Progenitor cell of endocrine pancreas (in vitro differentiated cells): ENCODE data around the gene HIP1. TPM values are rescaled to one million over a fixed set of nuclear protein-coding genes. Genes with fewer than 3 reads are reported as not detected.
A peak's percentile ranks its signal among the peaks of the same experiment; 100 is the strongest.
"Not testable (repeated sequence)": the region's sequence is repeated elsewhere in the genome, so short reads cannot be mapped to it uniquely, and the experiment has no call there.

Experiments used
- DNase-seq: peaks from one replicate; pipeline ENCODE4 v3.0.0; 2021; ENCODE audit warnings: low spot score; ENCODE audit not compliant: unreplicated experiment
- H3K27ac Mint-ChIP-seq: 2 replicates; pipeline ENCODE4 v1.8.0; 2021; ENCODE audit warnings: mild to moderate bottlenecking, moderate library complexity, mixed read lengths
- H3K27me3 Mint-ChIP-seq: 2 replicates; pipeline ENCODE4 v1.8.0; 2021; ENCODE audit warnings: mixed read lengths
- H3K36me3 Mint-ChIP-seq: 2 replicates; pipeline ENCODE4 v1.8.0; 2022; ENCODE audit warnings: mixed read lengths; ENCODE audit not compliant: insufficient read depth
- H3K4me1 Mint-ChIP-seq: 2 replicates; pipeline ENCODE4 v1.8.0; 2021; ENCODE audit warnings: low read depth, mixed read lengths
- H3K4me3 Mint-ChIP-seq: 2 replicates; pipeline ENCODE4 v1.8.0; 2021; ENCODE audit warnings: low read depth, mild to moderate bottlenecking, moderate library complexity, mixed read lengths
- H3K9me3 Mint-ChIP-seq: 2 replicates; pipeline ENCODE4 v1.8.0; 2021; ENCODE audit warnings: low read depth, mixed read lengths
- long read RNA-seq: library from polyadenylated mRNA; unstranded; transcript quantifications from one replicate; pipeline ENCODE4 v2.0.0, GENCODE V29; 2020
- total RNA-seq: library from RNA; stranded (reverse); gene quantifications from 2 replicates; pipeline ENCODE4 v1.2.1, GENCODE V29; 2021
- TF ChIP-seq, protein P1 (sequence below): fragments of 200-600 bp; sonication (generic); IDR thresholded peaks from one replicate; pipeline ENCODE4 v1.5.0; 2021; ENCODE audit warnings: antibody characterized with exemption, mild to moderate bottlenecking; ENCODE audit not compliant: unreplicated experiment

HIP1 gene
- 61.1 and 66.6 TPM in 2 replicates for total RNA-seq
- long read RNA-seq, partial matches to known transcripts, result 4 of 13 reads
- long read RNA-seq, other reads (novel, unspliced or antisense), result 9 of 13 reads

DNA sequence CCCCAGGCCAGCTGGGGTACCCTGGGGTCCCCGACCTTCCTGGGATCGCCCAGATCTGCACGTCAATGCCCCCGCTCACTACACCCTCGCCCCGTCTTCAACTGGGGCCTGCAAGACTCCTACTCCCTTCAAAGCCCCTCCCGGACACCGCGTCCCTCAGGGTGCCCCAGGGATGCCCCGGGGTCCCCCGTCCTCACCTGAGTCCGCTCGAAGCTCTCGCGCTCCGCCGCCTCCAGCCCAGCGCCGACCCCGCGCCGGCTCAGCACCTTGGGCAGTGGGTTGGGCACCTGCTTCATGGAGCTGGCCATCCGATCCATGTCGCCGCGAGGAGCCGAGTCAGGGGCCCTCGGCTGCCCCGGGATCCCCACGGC, at the start of gene HIP1:
Gene HIP1, minus strand, starts transcription at position 338 of the 371 bp plus-strand sequence. Its CDS starts 21 bp downstream, at position 317.
- Mint-ChIP-seq H3K27me3 (peaks cover 37% of the 10 kb centered on the region), H3K9me3 (no peaks in the 10 kb centered on the region), H3K36me3 (no peaks in the 10 kb centered on the region), H3K4me3 (peak within 1 kb of the TSS; percentile 90), H3K4me1 (peaks cover 10% of the 10 kb centered on the region), H3K27ac (peak within 1 kb of the TSS; percentile 88)
- TF ChIP-seq, protein P1, sequence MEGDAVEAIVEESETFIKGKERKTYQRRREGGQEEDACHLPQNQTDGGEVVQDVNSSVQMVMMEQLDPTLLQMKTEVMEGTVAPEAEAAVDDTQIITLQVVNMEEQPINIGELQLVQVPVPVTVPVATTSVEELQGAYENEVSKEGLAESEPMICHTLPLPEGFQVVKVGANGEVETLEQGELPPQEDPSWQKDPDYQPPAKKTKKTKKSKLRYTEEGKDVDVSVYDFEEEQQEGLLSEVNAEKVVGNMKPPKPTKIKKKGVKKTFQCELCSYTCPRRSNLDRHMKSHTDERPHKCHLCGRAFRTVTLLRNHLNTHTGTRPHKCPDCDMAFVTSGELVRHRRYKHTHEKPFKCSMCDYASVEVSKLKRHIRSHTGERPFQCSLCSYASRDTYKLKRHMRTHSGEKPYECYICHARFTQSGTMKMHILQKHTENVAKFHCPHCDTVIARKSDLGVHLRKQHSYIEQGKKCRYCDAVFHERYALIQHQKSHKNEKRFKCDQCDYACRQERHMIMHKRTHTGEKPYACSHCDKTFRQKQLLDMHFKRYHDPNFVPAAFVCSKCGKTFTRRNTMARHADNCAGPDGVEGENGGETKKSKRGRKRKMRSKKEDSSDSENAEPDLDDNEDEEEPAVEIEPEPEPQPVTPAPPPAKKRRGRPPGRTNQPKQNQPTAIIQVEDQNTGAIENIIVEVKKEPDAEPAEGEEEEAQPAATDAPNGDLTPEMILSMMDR, result no peak
- DNase-seq, result no peak

DNA sequence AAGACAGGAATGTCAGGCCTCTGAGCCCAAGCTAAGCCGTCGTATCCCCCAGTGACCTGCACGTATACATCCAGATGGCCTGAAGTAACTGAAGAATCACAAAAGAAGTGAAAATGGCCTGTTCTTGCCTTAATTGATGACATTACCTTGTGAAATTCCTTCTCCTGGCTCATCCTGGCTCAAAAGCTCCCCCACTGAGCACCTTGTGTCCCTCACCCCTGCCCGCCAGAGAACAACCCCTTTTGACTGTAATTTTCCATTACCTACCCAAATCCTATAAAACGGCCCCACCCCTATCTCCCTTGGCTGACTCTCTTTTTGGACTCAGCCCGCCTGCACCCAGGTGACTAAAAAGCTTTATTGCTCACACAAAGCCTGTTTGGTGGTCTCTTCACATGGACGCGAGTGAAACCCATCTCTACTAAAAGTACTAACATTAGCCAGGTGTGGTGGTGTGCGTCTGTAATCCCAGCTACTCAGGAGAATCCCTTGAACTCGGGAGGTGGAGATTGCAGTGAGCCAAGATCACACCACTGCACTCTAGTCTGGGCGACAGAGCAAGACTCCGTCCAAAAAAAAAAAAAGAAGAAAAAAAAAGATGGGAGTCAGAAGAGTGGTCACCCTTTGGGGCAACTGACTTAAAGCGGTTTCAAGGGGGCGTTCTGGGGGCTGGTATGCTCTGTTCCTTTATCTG, 49.6 kb upstream of the HIP1 start:
- DNase-seq, H3K27ac Mint-ChIP-seq, H3K9me3 Mint-ChIP-seq, H3K4me3 Mint-ChIP-seq, H3K36me3 Mint-ChIP-seq, H3K27me3 Mint-ChIP-seq, H3K4me1 Mint-ChIP-seq: not testable (repeated sequence)

DNA sequence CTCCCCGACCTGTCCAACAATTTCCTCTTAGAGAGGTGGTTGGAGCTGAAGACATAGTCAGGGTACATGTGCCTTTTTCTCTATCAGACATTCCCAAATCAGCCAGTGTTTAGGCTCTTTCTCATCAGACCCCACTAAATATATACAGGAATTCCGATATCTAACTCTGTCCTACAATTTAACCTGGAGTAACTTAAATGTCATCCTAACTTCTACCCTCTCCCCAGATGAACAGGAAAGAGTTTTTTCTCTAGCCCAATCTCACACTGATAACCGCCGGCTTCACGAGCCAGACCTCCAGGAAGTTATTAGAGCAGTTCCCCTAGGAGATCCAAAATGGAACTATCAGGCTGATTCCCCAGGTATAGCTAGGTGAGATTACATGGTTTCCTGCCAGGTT, 44.3 kb upstream of the HIP1 start:
- peaks cover 13% of the 10 kb centered on the region for H3K4me1 Mint-ChIP-seq
- not testable (repeated sequence) for H3K9me3 Mint-ChIP-seq, H3K27ac Mint-ChIP-seq, H3K4me3 Mint-ChIP-seq, H3K36me3 Mint-ChIP-seq, DNase-seq
- peaks cover 24% of the 10 kb centered on the region for H3K27me3 Mint-ChIP-seq

DNA sequence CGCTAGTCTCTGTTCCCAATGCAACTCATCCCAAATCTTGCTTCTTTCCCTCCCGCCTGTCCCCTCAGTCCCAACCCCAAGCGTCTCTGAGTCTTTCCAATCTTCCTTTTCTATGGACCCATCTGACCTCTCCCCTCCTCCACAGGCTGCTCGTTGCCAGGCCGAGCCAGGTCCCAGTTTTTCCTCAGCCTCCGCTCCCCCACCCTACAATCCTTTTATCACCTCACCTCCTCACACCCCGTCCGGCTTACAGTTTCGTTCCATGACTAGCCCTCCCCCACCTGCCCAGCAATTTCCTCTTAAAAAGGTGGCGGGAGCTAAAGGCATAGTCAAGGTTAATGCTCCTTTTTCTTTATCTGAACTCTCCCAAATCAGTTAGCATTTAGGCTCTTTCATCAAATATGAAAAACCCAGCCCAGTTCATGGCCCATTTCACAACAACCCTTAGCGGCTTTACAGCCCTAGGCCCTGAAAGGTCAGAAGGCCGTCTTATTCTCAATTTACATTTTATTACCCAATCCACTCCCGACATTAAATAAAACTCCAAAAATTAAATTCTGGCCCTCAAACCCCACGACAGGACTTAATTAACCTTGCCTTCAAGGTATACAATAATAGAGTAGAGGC, 42.0 kb upstream of the HIP1 start:
- H3K27ac Mint-ChIP-seq, result peak overlapping the region; percentile 29
- H3K36me3 Mint-ChIP-seq, H3K4me3 Mint-ChIP-seq: not testable (repeated sequence)

DNA sequence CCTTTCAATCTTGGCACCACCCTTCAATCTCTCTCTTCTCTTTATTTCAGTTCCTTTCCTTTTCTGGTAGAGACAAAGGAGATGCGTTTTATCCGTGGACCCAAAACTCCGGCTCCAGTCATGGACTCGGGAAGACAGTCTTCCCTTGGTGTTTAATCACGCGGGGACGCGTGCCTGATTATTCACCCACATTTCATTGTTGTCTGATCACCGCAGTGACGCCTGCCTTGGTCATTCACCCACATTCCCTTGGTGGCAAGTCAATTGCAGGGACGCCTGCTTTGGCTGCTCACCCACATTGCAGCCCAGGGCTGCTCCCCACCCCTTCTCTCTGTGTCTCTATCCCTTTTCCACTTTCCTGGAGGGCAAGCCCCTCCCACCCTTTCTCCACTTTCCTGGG, 40.8 kb upstream of the HIP1 start:
- Mint-ChIP-seq H3K27me3 (peaks cover 24% of the 10 kb centered on the region), H3K4me1 (peaks cover 13% of the 10 kb centered on the region), H3K27ac (peak overlapping the region; percentile 0)
- not testable (repeated sequence) for H3K9me3 Mint-ChIP-seq, H3K36me3 Mint-ChIP-seq, DNase-seq, H3K4me3 Mint-ChIP-seq

More for the DNA sequence above, 42.0 kb upstream of the HIP1 start:
- Mint-ChIP-seq H3K4me1 (peaks cover 13% of the 10 kb centered on the region), H3K27me3 (peaks cover 24% of the 10 kb centered on the region)
- H3K9me3 Mint-ChIP-seq, DNase-seq: not testable (repeated sequence)

DNA sequence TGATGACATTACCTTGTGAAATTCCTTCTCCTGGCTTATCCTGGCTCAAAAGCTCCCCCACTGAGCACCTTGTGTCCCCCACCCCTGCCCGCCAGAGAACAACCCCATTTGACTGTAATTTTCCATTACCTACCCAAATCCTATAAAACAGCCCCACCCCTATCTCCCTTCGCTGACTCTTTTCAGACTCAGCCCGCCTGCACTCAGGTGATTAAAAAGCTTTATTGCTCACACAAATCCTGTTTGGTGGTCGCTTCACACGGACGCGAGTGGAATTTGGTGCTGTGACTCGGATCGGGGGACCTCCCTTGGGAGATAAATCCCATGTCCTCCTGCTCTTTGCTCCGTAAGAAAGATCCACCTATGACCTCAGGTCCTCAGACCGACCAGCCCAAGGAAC, 40.3 kb upstream of the HIP1 start:
- not testable (repeated sequence) for H3K4me3 Mint-ChIP-seq, H3K9me3 Mint-ChIP-seq, DNase-seq, H3K36me3 Mint-ChIP-seq
- Mint-ChIP-seq H3K27ac (peak overlapping the region; percentile 0), H3K4me1 (peaks cover 13% of the 10 kb centered on the region), H3K27me3 (peaks cover 24% of the 10 kb centered on the region)

DNA sequence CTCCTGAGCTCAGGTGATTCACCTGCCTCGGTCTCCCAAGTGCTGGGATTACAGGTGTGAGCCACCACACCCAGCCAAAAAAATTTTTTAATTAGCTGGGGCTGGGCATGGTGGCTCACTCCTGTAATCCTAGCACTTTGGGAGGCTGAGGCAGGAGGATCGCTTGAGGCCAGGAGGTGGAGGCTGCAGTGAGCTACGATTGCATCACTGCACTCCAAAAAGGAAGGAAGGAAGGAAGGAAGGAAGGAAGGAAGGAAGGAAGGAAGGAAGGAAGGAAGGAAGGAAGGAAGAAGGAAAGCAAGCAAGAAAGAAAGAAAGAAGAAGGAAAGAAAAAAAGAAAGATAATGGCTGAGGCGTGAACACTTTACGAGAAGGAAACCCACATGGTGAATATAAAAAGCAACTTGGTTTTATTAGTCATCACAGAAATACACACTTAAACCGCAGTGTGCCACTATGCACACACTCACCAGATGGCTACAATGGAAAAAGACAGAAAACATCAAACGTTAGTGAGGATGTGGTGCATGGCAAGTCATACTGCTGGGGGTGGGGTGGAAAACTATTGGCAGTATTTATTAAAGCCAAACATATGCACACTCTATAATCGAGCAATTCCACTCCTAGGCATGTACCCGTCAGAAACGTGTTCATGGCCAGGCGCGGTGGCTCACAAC, 37.7 kb upstream of the HIP1 start:
- Mint-ChIP-seq H3K9me3 (no peaks in the 10 kb centered on the region), H3K27me3 (peaks cover 24% of the 10 kb centered on the region), H3K27ac (no peak overlapping the region), H3K36me3 (no peaks in the 10 kb centered on the region), H3K4me1 (peaks cover 13% of the 10 kb centered on the region), H3K4me3 (no peak overlapping the region)
- DNase-seq, result no peak
- TF ChIP-seq, protein P1, result no peak

DNA sequence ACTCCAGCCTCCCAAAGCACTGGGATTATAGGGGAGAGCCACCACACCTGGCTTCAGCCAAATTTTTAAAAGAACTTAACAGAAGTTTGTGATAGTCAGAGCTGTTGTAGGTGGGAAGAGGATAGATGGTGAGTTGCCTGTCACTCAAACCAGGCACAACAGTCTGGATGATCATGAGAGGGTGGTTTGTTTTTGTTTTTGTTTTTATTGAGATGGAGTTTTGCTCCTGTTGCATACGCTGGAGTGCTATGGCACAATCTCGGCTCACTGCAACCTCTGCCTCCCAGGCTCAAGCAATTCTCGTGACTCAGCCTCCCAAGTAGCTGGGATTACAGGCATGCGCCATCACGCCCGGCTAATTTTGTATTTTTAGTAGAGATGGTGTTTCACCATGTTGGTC, 35.2 kb upstream of the HIP1 start:
- not testable (repeated sequence) for H3K4me3 Mint-ChIP-seq, H3K36me3 Mint-ChIP-seq, DNase-seq, H3K9me3 Mint-ChIP-seq, H3K27ac Mint-ChIP-seq, H3K27me3 Mint-ChIP-seq, H3K4me1 Mint-ChIP-seq
